Activated CD8-positive, alpha-beta memory T cell treated with anti-CD3 and anti-CD28 coated beads, Interleukin-2, amount 50 U/mL, for 4 hours (primary cell): ENCODE data around the gene PTPN18.

Source experiments
- DNase-seq: peaks from one replicate; pipeline ENCODE4 v3.0.0-alpha.2; 2020

The PTPN18 gene

GRCh38 chr2:130368786-130369185, 12.9 kb downstream of the PTPN18 start:
- DNase-seq = no peak

- DNase-seq = no peak
These were observed 13.6 kb downstream of the PTPN18 start for GRCh38 chr2:130369311-130369964.

DNA sequence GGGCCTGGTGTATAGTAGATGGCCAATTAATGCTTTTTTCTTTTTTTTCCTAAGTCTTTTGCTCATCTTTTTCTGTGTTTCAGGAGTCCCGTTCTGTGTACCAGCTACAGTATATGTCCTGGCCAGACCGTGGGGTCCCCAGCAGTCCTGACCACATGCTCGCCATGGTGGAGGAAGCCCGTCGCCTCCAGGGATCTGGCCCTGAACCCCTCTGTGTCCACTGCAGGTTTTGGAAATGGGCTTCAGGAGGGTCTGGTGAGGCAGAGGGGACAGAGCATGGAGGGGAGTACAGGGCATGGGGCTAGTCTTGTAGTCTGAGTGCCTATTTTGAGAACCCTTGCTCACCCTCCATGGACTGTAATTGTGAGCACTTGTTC, 14.1 kb downstream of the PTPN18 start:
- DNase-seq = no peak

- peak; percentile 32 for DNase-seq
These were observed 14.6 kb downstream of the PTPN18 start for GRCh38 chr2:130370490-130370889.

DNA sequence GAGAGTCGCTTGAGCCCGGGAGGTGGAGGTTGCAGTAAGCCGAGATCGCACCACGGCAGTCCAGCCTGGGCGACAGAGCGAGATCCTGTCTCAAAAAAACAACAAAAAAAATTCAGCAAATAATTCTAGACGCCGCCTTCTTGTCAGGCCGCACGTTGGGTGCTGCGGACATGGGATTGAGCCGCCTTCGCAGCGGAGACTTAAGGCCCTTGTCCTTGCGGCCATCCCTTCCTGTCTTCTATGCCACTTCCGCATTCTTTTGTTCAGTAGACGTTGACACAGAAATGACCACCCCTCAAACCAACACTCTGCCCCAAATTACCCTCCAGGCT, 15.8 kb downstream of the PTPN18 start:
- no peak for DNase-seq

DNA sequence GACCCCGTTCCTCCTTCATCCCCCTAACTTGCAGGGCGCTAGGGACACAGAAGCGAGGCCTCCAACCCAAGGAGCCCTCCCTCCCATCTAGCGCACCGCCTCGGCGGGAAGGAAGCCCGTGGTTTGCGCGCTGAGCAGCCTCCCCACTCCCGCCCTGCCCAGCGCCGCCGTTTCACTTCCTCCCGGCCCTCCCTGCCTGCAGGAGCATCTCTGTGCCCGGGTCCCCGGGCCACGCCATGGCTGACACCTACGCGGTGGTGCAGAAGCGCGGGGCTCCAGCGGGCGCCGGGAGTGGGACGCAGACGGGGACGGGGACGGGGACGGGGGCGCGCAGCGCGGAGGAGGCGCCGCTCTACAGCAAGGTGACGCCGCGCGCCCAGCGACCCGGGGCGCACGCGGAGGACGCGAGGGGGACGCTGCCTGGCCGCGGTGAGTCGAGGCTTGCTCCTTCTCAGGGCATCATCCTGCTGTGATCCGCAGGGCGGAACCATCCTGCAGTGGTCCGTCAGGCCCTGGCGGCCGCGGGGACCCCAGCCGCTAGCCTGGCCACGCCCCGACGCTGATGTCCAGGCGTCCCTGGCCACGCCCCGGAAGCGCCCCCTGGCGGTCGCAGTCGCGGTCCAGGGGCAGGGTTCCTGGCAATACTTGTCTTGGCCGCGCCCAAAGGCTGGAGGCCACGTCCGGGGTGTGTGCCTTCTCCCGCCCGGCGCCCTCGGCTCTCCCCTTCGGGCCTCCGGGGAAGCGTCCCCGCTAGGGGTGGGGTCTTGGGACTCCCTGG, 16.4 kb downstream of the PTPN18 start:
- DNase-seq = peak; percentile 67

DNA sequence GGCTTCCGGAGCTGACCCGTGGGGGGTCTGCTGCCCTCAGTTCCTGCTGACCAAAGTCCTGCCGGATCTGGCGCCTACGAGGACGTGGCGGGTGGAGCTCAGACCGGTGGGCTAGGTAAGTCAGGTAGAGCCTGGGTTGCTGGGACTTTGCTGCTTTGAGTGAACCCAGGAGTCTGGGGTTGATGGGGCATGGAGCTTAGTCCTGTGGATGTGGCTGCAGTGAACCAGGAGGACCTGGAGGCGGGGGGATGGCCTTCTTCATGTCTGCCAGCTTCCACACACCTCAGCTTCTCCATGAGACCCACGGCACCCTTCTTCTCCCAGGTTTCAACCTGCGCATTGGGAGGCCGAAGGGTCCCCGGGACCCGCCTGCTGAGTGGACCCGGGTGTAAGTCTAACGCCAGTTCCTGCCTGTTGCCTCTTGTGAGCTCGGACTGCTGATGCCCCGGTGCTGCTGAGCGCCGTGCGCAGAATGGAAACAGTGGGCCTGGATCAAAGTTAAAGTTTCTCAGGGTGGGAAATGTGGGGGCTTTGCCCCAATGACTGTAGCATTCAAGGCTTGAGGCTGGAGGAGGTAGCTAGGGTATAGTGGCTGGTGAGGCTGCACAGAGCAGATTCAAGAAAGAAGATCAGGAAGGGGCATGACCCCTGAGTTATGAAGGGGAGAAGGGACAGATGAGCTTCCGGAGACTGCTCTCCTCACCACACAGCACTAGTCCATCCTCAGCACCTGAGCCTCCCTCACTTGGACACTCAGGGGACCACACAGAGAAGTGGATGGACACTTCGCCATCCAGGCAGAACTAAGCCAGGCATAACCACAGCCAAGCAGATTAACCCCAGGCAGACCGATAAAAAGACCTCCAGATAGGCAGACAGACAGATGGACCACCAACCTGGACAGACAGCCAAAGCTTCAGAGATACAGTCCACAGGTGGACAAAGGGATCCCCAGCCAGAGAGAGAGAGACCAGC, 17.3 kb downstream of the PTPN18 start:
- no peak for DNase-seq

GRCh38 chr2:130373808-130374365, 18.0 kb downstream of the PTPN18 start:
- no peak for DNase-seq

GRCh38 chr2:130374587-130375290, 18.9 kb downstream of the PTPN18 start:
- DNase-seq = no peak

- DNase-seq = no peak
These were observed 19.7 kb downstream of the PTPN18 start for GRCh38 chr2:130375291-130376266.

DNA sequence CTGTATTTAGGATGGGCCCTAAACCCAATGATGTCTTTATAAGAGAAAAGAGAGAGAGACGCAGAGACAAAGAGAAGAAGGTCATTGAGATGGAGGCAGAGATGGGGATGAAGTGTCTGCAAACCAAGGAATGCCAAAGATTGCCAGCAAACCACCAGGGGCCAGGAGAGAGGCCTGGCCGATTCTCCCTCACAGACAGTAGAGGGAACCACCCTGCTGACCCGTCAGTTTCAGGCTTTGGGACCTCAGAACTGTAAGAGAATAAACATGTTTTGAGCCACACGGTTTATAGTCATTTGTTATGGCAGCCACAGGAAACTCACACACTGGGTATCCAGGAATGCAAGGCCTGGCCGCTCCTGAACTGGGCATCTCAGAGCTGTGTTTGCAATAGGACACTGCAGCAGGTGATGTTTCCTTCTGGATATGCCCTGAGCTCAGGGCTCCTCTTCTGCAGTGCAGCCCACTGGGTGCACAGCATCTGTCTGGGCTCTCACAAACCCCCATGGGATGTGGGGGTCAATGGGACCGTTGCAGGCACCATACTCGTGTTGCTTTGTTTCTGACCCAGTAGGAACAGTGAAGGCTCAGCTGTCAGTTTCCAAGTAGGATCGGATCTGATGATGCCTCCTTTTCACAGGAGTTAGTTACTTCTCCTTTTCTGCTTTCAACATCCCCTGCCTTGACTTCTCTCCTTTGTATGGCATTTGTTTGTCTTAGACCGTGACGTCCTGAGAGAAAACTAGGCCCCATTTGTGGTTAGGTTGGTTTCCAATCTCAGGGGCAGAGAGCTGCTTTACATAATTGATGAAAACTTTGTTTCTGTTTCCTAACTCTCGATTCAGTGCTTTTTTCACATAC, 20.8 kb downstream of the PTPN18 start:
- no peak for DNase-seq

DNA sequence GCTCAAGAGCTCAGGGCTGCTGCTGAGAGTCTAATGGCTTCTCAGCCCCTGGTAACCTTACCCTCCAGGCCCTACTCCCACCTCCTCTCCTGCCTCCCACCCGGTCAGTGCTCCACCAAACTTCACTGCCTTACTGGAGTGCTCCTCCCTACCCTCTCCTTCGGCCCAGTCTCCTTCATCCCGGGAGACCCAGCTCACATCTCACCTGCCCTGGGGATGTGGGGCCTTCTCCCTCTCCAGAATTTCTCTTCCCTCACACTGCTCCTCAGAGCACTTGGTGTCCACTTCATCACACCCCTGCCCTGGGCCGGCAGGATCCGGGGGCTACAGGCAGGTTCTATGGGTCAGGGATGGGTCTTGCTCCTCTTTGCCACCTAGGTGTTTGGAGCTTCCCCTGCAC, 21.6 kb downstream of the PTPN18 start:
- DNase-seq = no peak

DNA sequence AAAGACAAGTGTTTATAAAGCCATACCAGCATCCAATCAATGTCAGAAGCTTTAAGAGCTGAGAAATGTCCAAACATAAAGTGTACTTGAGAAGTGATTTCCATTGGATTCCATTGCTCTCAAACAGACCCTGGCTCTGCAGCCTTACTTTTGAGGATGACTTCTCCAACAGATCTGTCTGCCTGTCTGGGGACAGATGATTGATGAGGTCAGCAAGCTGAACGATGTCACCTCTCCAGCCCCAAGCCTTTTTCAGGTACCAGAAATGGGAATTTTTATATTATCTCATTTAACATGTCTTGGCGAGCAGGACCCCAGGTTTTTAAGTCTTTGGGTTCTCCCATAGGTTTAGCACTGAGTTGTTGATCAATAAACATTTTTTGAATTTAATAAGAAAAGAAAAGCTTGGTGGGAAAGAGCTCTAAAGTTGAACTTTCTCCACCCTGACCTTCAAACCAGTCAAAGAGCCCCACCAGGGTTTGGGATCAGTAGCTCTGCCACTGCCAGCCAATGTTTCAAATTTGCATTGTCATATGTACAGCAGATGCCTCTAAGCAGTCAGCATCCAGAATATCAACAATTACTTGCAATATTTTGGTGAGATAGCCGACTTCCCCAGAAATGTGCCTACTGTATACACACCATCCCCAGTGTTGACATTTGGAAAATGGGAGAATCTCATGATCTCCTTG, 22.5 kb downstream of the PTPN18 start:
- DNase-seq = no peak

- DNase-seq = no peak
These were observed 23.0 kb downstream of the PTPN18 start for GRCh38 chr2:130378898-130379214.

- no peak for DNase-seq
These were observed 24.5 kb downstream of the PTPN18 start for GRCh38 chr2:130380096-130380934.

- no peak for DNase-seq
These were observed 25.3 kb downstream of the PTPN18 start for GRCh38 chr2:130381145-130381544.

GRCh38 chr2:130381619-130382018, 25.8 kb downstream of the PTPN18 start:
- DNase-seq = no peak

- DNase-seq = no peak
These were observed 26.6 kb downstream of the PTPN18 start for GRCh38 chr2:130382313-130382917.
